Measurements from ENCODE around the gene DNAJC5. TPM values are rescaled to one million over a fixed set of nuclear protein-coding genes. Genes with fewer than 3 reads are reported as not detected.

The DNAJC5 gene
- total RNA-seq, 4 donors from 2014 or later, result 24.3 to 47.5 (median 35.1) TPM

GRCh38 chr20:63903796-63904561, 9.1 kb downstream of the DNAJC5 start:
- TF ChIP-seq CTCF (IDR thresholded peaks at IDR 0.05; ENCODE audit: low read depth), result no peak

- TF ChIP-seq CTCF (IDR thresholded peaks at IDR 0.05; ENCODE audit: low read depth), result no peak
These were observed 13.2 kb downstream of the DNAJC5 start for GRCh38 chr20:63908008-63908682.

- TF ChIP-seq CTCF (IDR thresholded peaks at IDR 0.05; ENCODE audit: low read depth), result no peak
These were observed 16.2 kb downstream of the DNAJC5 start for GRCh38 chr20:63911176-63911575.

- no peak for TF ChIP-seq CTCF (IDR thresholded peaks at IDR 0.05; ENCODE audit: low read depth)
These were observed 18.8 kb downstream of the DNAJC5 start for GRCh38 chr20:63913768-63914167.

GRCh38 chr20:63915471-63915870, 20.5 kb downstream of the DNAJC5 start:
- no peak for TF ChIP-seq CTCF (IDR thresholded peaks at IDR 0.05; ENCODE audit: low read depth)

- no peak for TF ChIP-seq CTCF (IDR thresholded peaks at IDR 0.05; ENCODE audit: low read depth)
These were observed 22.9 kb downstream of the DNAJC5 start for GRCh38 chr20:63917811-63918210.

- TF ChIP-seq CTCF (IDR thresholded peaks at IDR 0.05; ENCODE audit: low read depth), result no peak
These were observed 24.2 kb downstream of the DNAJC5 start for GRCh38 chr20:63919130-63919529.
